Ovary (tissue), 3 donors: ENCODE data around the gene C2orf72.

Source experiments
- POLR2A ChIP-seq: fragments of 450-650 bp; IDR thresholded peaks from one replicate; pipeline ENCODE4 v1.6.1; 2017; ENCODE audit warnings: antibody characterized with exemption, mild to moderate bottlenecking, moderate library complexity
- TF ChIP-seq, protein P1 (sequence below), 3 donors: fragments of 450-650 bp in 2 of 3; fragments of 200-600 bp in 1 of 3; IDR thresholded peaks; one replicate each; pipeline versions ENCODE4 v1.5.1 to v1.8.0; 2016 to 2022; ENCODE audit warnings: antibody characterized with exemption in 3 of 3, mild to moderate bottlenecking in 1 of 3
- donor health status: DM: no; HTN: no; CAD: no.

- TF ChIP-seq, protein P1, sequence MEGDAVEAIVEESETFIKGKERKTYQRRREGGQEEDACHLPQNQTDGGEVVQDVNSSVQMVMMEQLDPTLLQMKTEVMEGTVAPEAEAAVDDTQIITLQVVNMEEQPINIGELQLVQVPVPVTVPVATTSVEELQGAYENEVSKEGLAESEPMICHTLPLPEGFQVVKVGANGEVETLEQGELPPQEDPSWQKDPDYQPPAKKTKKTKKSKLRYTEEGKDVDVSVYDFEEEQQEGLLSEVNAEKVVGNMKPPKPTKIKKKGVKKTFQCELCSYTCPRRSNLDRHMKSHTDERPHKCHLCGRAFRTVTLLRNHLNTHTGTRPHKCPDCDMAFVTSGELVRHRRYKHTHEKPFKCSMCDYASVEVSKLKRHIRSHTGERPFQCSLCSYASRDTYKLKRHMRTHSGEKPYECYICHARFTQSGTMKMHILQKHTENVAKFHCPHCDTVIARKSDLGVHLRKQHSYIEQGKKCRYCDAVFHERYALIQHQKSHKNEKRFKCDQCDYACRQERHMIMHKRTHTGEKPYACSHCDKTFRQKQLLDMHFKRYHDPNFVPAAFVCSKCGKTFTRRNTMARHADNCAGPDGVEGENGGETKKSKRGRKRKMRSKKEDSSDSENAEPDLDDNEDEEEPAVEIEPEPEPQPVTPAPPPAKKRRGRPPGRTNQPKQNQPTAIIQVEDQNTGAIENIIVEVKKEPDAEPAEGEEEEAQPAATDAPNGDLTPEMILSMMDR (IDR thresholded peaks at IDR 0.05), result no peak
- TF ChIP-seq POLR2A, result no peak
Observed at GRCh38 chr2:231010201-231010730, 27.1 kb upstream of the C2orf72 start.
